K562 (cell line): Measurements from ENCODE around the gene DNAJC1.

Experiments used
- NFYB ChIP-seq: IDR thresholded peaks from 2 replicates; pipeline ENCODE4 v1.6.1; 2011; ENCODE audit warnings: mild to moderate bottlenecking, moderate library complexity; ENCODE audit not compliant: insufficient read length; ENCODE audit errors: extremely low read depth
- SMARCA5 ChIP-seq: fragments of 450-650 bp; IDR thresholded peaks from 2 replicates; pipeline ENCODE4 v1.6.1; 2016

- TF ChIP-seq NFYB (no peak), SMARCA5 (no peak)
Observed at GRCh38 chr10:21904930-21905329, 98.6 kb downstream of the DNAJC1 start.
